Measurements from ENCODE around the gene GTF3C4. TPM values are rescaled to one million over a fixed set of nuclear protein-coding genes. Genes with fewer than 3 reads are reported as not detected.

GTF3C4 gene
- total RNA-seq, result 26.6 to 27.9 TPM (median 27.0 TPM) in 3 replicates

GRCh38 chr9:132670457-132671391, at the start of gene GTF3C4:
Gene GTF3C4, plus strand, starts transcription at chr9:132670464. Its CDS starts 135 bp downstream, at chr9:132670599.
- H3K9me3 Mint-ChIP-seq, result no peaks in the 10 kb centered on the region
- peak within 1 kb of the TSS; percentile 95 for H3K27ac Mint-ChIP-seq
- H3K4me1 Mint-ChIP-seq, result peaks cover 38% of the 10 kb centered on the region
- H3K36me3 Mint-ChIP-seq, result peaks cover 1% of the 10 kb centered on the region
- peak within 1 kb of the TSS; percentile 91 for H3K4me3 Mint-ChIP-seq
- no peak for TF ChIP-seq CTCF (IDR thresholded peaks at IDR 0.05; ENCODE audit: unreplicated experiment)
- peak in 1 of 2 experiments; percentile 58 for DNase-seq (ENCODE audit: low spot score in 2 of 2, unreplicated experiment in 2 of 2)
- no peaks in the 10 kb centered on the region for H3K27me3 Mint-ChIP-seq (ENCODE audit: low read depth)

GRCh38 chr9:132622159-132622558, 48.1 kb upstream of the GTF3C4 start:
- no peak for DNase-seq (ENCODE audit: low spot score in 2 of 2, unreplicated experiment in 2 of 2)
- Mint-ChIP-seq H3K4me3 (no peak overlapping the region), H3K27me3 (ENCODE audit: low read depth) (no peaks in the 10 kb centered on the region), H3K4me1 (peaks cover 6% of the 10 kb centered on the region), H3K27ac (no peak overlapping the region), H3K36me3 (peaks cover 26% of the 10 kb centered on the region), H3K9me3 (no peaks in the 10 kb centered on the region)
- no peak for TF ChIP-seq CTCF (IDR thresholded peaks at IDR 0.05; ENCODE audit: unreplicated experiment)

GRCh38 chr9:132626285-132626684, 44.0 kb upstream of the GTF3C4 start:
- no peak overlapping the region for H3K27ac Mint-ChIP-seq
- H3K27me3 Mint-ChIP-seq (ENCODE audit: low read depth), result no peaks in the 10 kb centered on the region
- no peak overlapping the region for H3K4me3 Mint-ChIP-seq
- H3K36me3 Mint-ChIP-seq, result peaks cover 40% of the 10 kb centered on the region
- DNase-seq (ENCODE audit: low spot score in 2 of 2, unreplicated experiment in 2 of 2), result no peak
- peaks cover 7% of the 10 kb centered on the region for H3K4me1 Mint-ChIP-seq
- H3K9me3 Mint-ChIP-seq, result no peaks in the 10 kb centered on the region
- TF ChIP-seq CTCF (IDR thresholded peaks at IDR 0.05; ENCODE audit: unreplicated experiment), result no peak

GRCh38 chr9:132627106-132627505, 43.2 kb upstream of the GTF3C4 start:
- TF ChIP-seq CTCF (IDR thresholded peaks at IDR 0.05; ENCODE audit: unreplicated experiment), result no peak
- peaks cover 40% of the 10 kb centered on the region for H3K36me3 Mint-ChIP-seq
- no peak for DNase-seq (ENCODE audit: low spot score in 2 of 2, unreplicated experiment in 2 of 2)
- no peaks in the 10 kb centered on the region for H3K9me3 Mint-ChIP-seq
- H3K27ac Mint-ChIP-seq, result no peak overlapping the region
- H3K27me3 Mint-ChIP-seq (ENCODE audit: low read depth), result no peaks in the 10 kb centered on the region
- H3K4me1 Mint-ChIP-seq, result peaks cover 10% of the 10 kb centered on the region
- no peak overlapping the region for H3K4me3 Mint-ChIP-seq

GRCh38 chr9:132627594-132627993, 42.7 kb upstream of the GTF3C4 start:
- DNase-seq (ENCODE audit: low spot score in 2 of 2, unreplicated experiment in 2 of 2), result no peak
- H3K9me3 Mint-ChIP-seq, result no peaks in the 10 kb centered on the region
- no peak overlapping the region for H3K27ac Mint-ChIP-seq
- no peaks in the 10 kb centered on the region for H3K27me3 Mint-ChIP-seq (ENCODE audit: low read depth)
- H3K4me3 Mint-ChIP-seq, result no peak overlapping the region
- no peak for TF ChIP-seq CTCF (IDR thresholded peaks at IDR 0.05; ENCODE audit: unreplicated experiment)
- peaks cover 6% of the 10 kb centered on the region for H3K4me1 Mint-ChIP-seq
- peaks cover 38% of the 10 kb centered on the region for H3K36me3 Mint-ChIP-seq
